Ovary (tissue), 3 donors: ENCODE measurements around the gene CDK3.

Source experiments
- CTCF ChIP-seq, 3 donors: fragments of 450-650 bp in 2 of 3; fragments of 200-600 bp in 1 of 3; IDR thresholded peaks; one replicate each; pipeline versions ENCODE4 v1.5.1 to v1.8.0; 2016 to 2022; ENCODE audit warnings: antibody characterized with exemption in 3 of 3, mild to moderate bottlenecking in 1 of 3
- POLR2A ChIP-seq: fragments of 450-650 bp; IDR thresholded peaks from one replicate; pipeline ENCODE4 v1.6.1; 2017; ENCODE audit warnings: antibody characterized with exemption, mild to moderate bottlenecking, moderate library complexity
- donor health status: DM: no; HTN: no; CAD: no.

DNA sequence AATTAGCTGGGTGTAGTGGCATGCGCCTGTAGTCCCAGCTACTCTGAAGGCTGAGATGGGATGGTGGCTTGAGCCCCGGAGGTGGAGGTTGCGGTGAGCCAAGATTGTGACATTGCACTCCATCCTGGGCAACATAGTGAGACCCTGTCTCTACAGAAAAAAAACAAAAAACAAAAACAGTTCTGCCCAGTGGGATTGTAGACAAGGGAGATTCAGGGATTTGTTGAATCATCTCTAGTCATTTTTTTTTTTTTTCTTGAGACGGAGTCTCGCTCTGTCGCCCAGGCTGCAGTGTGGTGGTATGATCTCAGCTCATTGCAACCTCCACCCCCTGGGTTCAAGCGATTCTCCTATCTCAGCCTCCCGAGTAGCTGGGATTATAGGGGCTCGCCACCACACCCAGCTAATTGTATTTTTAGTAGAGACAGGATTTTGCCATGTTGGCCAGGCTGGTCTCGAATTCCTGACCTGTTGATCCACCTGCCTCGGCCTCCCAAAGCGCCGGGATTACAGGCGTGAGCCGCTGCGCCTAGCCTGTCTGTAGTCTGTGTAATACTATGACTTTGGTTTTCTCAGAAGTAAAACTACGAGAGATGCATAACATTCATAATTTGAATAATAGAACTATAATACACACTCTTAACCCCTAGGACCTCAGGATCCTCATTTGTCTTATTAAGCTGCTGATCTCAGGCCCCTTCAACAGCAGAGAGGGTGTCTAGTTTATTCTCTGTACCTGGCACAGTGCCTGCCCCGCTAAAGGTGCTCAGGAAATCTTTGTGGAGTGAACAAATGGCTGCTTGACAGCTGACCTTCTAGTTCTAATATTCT, 20.3 kb upstream of the CDK3 start:
- TF ChIP-seq CTCF (IDR thresholded peaks at IDR 0.05) (no peak), POLR2A (no peak)
